Measurements from ENCODE around the gene ECHDC1.
A peak's percentile ranks its signal among the peaks of the same experiment; 100 is the strongest.
"Not testable (repeated sequence)": the region's sequence is repeated elsewhere in the genome, so short reads cannot be mapped to it uniquely, and the experiment has no call there.

Gene ECHDC1, protein sequence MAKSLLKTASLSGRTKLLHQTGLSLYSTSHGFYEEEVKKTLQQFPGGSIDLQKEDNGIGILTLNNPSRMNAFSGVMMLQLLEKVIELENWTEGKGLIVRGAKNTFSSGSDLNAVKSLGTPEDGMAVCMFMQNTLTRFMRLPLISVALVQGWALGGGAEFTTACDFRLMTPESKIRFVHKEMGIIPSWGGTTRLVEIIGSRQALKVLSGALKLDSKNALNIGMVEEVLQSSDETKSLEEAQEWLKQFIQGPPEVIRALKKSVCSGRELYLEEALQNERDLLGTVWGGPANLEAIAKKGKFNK

DNA sequence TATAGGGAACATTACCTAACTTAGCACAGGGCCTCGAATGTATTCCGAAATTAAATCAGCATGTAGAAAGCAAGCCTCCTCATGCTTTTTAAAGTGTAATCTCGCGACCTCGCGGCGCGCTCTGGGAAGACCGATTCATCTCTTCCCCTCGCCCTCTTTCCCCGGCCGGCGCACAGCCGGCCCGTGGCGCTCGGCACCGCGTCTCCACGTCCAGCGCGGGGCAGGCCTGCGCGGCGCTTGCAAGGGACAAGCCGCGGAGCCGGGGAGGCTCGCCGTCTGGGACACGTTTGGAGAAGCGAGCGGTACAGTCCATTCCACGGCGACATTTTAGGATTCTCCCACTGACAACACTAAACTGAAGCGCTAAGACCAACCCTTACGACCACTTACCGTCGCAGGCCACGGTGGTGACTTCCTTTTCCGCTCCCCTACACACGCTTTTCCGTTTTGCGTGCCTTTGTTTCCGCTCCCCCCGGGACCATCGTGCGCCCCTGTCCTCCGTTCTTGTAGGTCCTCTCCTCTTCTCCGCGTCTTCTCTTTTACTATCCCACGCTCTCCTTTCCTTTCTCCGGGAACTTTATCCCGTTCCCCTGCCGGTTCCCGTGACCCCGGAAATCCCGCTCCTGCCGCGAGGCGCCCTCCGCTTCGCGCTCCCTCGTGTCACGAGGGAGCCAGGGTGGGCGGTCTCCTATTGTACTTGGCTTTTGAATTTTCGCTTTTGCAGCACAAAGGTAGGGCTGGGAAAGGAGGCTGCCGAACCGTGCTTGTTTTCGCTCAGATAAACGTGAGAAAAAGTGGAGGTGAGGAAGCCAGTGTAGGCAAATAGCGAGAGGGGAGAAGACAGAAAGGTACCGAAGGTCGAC is at the start of gene ECHDC1:
Gene ECHDC1 (minus strand): TSS at position 664 of the 863 bp plus-strand sequence. CDS start 12,581 bp downstream, outside the sequence.
- peak; percentile 13 for FAIRE-seq
- DNase-seq (ENCODE audit: low spot score) = peak; percentile 68

- no peak for FAIRE-seq
- no peak for DNase-seq (ENCODE audit: low spot score)
These were observed 48.9 kb upstream of the ECHDC1 start for GRCh38 chr6:127392301-127392700.

- DNase-seq (ENCODE audit: low spot score) (no peak), FAIRE-seq (no peak)
These were observed 47.9 kb upstream of the ECHDC1 start for GRCh38 chr6:127391094-127391953.

DNA sequence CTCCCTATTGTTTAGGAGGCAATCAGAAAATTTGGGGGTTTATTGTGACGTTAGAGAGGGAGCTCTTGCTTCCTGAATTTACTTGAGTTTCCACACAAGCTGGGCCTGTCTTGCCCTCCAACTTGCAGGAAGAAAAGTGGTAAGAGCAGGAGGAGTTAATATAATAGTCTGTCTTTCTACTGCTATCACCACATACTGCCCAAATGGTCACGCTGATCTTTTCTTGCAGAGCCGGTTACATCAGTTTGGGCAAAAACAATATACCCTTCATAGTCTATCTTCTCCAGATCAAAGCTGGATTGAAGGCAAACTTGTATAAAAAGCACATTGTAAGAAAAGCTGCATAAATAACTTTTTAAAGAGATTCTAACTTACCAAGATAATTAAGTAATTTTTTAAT is 46.3 kb upstream of the ECHDC1 start:
- FAIRE-seq (no peak), DNase-seq (ENCODE audit: low spot score) (no peak)

DNA sequence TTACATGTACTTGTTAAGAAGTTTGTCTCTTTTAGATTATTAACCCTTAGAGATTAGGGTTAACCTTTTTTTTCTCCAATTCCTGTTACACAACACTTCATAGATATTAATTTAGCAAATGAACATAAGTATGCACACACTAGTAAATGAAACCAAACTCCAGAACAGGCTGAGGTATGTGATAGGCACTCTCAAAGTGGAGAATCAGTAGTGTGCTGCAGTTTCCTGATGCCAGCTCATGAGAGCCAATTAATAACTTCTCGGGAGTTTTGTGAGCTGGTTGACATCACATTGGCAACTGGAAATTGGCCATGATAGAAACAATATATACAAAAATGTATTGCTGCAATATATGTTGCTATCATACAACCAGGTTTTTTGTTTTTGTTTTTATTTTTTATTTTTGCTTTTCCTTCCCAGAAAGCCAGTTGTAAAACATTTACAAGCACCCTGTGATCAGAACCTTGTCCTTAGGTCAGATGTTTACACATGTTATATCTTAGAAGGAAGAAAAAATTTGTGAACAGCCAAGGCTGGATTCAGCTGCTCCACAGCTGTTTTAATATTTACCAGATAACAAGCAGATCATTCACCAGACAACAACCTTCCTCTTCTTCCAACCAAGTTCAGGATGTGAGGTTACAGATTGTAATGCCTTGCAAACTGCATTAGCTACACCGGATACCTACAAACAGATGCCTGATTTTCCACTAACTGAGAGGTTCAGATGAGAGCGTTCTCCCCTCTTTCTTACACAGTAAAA is 42.4 kb upstream of the ECHDC1 start:
- DNase-seq (ENCODE audit: low spot score) (no peak), FAIRE-seq (no peak)

DNA sequence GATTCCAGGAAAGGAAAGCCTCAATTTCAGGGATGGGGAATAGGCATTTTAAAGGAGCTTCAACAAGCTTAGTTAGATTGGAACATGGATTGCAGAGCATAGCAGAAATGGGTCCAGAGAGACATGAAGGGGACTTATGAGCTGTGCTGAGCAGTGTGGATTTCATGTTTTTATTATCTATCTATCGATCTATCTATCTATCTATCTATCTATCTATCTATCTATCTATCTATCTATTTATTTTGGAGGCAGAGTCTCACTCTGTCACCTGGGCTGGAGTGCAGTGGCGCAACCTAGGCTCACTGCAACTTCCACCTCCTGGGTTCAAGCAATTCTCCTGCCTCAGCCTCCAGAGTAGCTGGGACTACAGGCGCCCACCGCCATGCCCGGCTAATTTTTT is 41.4 kb upstream of the ECHDC1 start:
- DNase-seq (ENCODE audit: low spot score); FAIRE-seq: not testable (repeated sequence)

DNA sequence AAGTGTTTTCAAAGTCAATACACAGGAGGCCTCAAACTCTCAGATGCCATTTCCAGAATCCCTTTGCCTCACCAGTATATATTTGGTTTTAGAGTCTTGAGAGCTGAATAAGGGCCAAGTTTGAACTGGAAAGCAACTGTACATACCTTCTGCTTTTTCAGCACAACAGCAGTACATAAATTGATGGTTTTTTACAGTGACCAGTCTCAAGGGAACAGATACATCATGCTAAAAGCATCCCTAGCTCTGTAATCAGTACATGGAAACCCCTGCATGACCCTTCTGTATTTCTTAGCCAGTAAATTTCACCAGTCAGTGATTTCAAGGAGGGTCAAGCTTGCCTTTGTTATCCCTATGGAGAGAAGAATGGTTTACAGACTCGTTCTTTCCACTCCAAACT is 40.6 kb upstream of the ECHDC1 start:
- no peak for FAIRE-seq
- no peak for DNase-seq (ENCODE audit: low spot score)

GRCh38 chr6:127382413-127382812 is 39.0 kb upstream of the ECHDC1 start:
- FAIRE-seq = no peak
- no peak for DNase-seq (ENCODE audit: low spot score)

- FAIRE-seq (no peak), DNase-seq (ENCODE audit: low spot score) (no peak)
These were observed 38.0 kb upstream of the ECHDC1 start for GRCh38 chr6:127381384-127381783.

- no peak for DNase-seq (ENCODE audit: low spot score)
These were observed 33.3 kb upstream of the ECHDC1 start for GRCh38 chr6:127376685-127377084.

DNA sequence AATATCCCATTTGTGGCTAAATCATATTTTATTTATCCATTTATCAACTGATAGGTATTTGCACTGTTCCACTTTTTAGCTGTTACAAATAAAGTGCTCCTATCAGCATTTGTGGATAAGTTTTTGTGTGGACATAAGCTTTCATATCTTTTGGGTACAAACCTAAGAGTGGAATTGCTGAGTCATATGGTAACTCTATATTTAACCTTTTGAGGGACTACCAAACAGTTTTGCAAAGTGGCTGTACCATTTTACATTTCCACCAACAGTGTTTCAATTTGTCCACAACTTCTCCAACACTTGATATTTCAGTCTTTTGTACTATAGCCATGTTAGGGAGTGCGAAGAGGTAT is 23.6 kb upstream of the ECHDC1 start:
- FAIRE-seq = no peak
- DNase-seq (ENCODE audit: low spot score) = no peak

More at GRCh38 chr6:127376685-127377084, 33.3 kb upstream of the ECHDC1 start:
- FAIRE-seq = no peak

GRCh38 chr6:127366282-127367022 is 23.0 kb upstream of the ECHDC1 start:
- FAIRE-seq (peak; percentile 92), DNase-seq (ENCODE audit: low spot score) (peak; percentile 89)

DNA sequence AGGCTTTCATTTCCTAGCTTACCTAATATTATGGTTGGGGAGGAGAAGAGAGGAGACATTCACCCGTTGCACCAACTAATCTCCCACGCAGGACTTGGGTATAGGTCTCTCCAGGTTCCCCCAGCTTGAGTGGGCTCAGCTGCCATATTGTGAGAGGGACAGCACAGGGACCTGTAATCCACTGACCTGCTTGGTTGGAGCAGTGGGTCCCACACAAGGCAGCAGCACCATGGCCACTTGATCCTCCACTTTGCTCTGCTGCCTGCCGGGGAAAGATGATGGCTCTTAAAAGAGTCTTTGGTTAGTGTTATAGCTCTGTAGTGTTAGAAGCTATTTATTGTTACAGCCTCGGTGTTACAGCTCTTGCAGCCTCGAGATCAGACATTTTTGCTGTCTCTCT is 22.5 kb upstream of the ECHDC1 start:
- peak; percentile 16 for DNase-seq (ENCODE audit: low spot score)
- no peak for FAIRE-seq

- FAIRE-seq = no peak
- DNase-seq (ENCODE audit: low spot score) = no peak
These were observed 9.1 kb upstream of the ECHDC1 start for GRCh38 chr6:127352524-127352923.

DNA sequence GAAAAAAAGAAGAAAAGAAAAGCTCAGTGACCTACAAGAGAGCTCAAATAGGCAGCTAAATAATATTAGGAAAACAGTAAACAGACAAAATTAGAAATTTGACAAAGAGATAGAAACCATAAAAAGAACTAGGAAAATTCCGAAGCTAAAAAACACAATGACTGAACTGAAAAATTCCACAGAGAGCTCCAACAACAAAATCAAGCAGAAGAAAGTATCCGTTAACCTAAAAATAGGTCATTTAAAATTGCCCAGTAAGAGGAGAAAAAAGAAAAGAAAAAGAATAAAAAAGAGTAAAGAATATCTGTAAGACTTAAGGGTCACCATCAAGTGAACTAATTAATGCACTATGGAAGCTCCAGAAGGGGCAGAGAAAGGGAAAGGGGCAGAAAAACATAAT is 6.6 kb upstream of the ECHDC1 start:
- DNase-seq (ENCODE audit: low spot score) (no peak), FAIRE-seq (no peak)

GRCh38 chr6:127348028-127348661 is 4.7 kb upstream of the ECHDC1 start:
- DNase-seq (ENCODE audit: low spot score) (no peak), FAIRE-seq (no peak)

GRCh38 chr6:127347178-127347577 is 3.8 kb upstream of the ECHDC1 start:
- no peak for DNase-seq (ENCODE audit: low spot score)
- no peak for FAIRE-seq

DNA sequence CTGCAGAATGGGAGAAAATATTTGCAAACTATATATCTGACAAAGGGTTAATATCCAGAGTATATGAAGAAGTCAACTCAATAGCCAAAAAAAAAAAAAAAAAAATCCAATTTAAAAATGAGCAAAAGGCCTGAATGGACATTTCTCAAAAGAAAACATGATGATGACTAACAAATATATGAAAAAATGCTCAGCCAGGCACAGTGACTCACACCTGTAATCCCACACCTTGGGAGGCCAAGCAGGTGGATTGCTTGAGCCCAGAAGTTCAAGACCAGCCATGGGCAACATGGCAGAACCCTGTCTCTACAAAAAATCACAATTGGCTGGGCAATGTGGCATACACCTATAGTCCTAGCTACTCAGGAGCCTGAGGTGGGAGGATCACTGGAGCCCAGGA is 2.1 kb upstream of the ECHDC1 start:
- FAIRE-seq (no peak), DNase-seq (ENCODE audit: low spot score) (no peak)

- no peak for FAIRE-seq
These were observed 625 bp upstream of the ECHDC1 start for GRCh38 chr6:127343809-127344659.

More at GRCh38 chr6:127343809-127344659, 625 bp upstream of the ECHDC1 start:
- DNase-seq (ENCODE audit: low spot score) = peak; percentile 6
